ENCODE measurements around the gene SNX24. TPM values are rescaled to one million over a fixed set of nuclear protein-coding genes. Genes with fewer than 3 reads are reported as not detected.

The SNX24 gene
- total RNA-seq, 2 donors from 2014 or later, result 9.8 to 13.3 TPM

DNA sequence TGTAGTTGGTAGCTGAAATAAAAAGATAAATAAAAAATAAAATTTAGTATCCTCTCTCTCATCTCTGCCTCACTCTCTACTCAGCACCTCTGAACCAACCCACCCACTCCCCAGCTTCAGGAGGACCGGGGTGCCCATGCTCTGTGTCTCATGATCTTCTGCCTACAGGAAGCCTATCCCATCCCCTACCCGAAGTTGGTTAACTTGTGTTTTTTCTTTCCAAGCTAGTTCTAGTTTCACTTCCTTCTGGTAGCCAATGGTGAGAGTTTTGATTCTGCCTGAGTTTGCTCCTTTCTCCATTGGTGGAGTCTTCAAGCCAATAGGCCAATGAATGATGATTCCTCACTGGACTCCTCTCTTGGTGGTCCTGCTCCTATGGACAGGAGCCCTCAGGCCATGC, 32.1 kb downstream of the SNX24 start:
- TF ChIP-seq POLR2A (IDR thresholded peaks at IDR 0.05) (no peak), POLR2AphosphoS5 (IDR thresholded peaks at IDR 0.05) (no peak)
- TF ChIP-seq, protein P1, sequence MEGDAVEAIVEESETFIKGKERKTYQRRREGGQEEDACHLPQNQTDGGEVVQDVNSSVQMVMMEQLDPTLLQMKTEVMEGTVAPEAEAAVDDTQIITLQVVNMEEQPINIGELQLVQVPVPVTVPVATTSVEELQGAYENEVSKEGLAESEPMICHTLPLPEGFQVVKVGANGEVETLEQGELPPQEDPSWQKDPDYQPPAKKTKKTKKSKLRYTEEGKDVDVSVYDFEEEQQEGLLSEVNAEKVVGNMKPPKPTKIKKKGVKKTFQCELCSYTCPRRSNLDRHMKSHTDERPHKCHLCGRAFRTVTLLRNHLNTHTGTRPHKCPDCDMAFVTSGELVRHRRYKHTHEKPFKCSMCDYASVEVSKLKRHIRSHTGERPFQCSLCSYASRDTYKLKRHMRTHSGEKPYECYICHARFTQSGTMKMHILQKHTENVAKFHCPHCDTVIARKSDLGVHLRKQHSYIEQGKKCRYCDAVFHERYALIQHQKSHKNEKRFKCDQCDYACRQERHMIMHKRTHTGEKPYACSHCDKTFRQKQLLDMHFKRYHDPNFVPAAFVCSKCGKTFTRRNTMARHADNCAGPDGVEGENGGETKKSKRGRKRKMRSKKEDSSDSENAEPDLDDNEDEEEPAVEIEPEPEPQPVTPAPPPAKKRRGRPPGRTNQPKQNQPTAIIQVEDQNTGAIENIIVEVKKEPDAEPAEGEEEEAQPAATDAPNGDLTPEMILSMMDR (IDR thresholded peaks at IDR 0.05), result no peak
- 85% methylated on average over 2 of the region's 2 CpGs for WGBS
- no peak for DNase-seq (ENCODE audit: low spot score)
- no peaks in the 10 kb centered on the region for H3K36me3 ChIP-seq
- no peaks in the 10 kb centered on the region for H3K9me3 ChIP-seq
- no peak overlapping the region for H3K4me3 ChIP-seq
- H3K27ac ChIP-seq, result no peak overlapping the region
- H3K4me1 ChIP-seq (replicated peaks), result no peaks in the 10 kb centered on the region
- intact Hi-C loops (cut with DNase I), result no loop called here
- H3K27me3 ChIP-seq (replicated peaks; ENCODE audit: insufficient read depth), result no peaks in the 10 kb centered on the region

DNA sequence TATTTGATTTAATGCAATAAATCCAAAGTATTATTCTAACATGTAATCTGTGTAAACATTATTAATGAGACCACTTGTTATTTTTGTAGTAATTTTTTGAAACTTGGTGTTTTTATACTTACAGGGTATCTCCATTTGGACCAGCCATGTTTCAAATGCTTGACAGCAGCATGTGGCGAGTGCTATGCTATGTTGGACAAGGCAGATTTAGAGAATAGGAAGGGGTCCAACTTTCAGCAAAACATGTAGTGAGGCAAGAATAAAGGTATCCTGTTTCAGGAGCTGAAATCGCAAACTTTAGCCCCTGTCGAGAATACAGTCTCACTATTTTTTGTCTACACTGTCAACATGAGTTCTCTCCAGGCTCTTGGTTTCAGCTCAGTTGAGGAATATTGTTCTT, 33.7 kb downstream of the SNX24 start:
- H3K4me3 ChIP-seq, result no peak overlapping the region
- no peaks in the 10 kb centered on the region for H3K27me3 ChIP-seq (replicated peaks; ENCODE audit: insufficient read depth)
- H3K27ac ChIP-seq, result no peak overlapping the region
- TF ChIP-seq POLR2A (IDR thresholded peaks at IDR 0.05) (no peak), POLR2AphosphoS5 (IDR thresholded peaks at IDR 0.05) (no peak)
- TF ChIP-seq, protein P1 (IDR thresholded peaks at IDR 0.05), result no peak
- 74% methylated on average over 3 of the region's 3 CpGs for WGBS
- H3K4me1 ChIP-seq (replicated peaks), result no peaks in the 10 kb centered on the region
- DNase-seq (ENCODE audit: low spot score), result no peak
- intact Hi-C loops (cut with DNase I), result no loop called here
- no peaks in the 10 kb centered on the region for H3K9me3 ChIP-seq
- no peaks in the 10 kb centered on the region for H3K36me3 ChIP-seq

DNA sequence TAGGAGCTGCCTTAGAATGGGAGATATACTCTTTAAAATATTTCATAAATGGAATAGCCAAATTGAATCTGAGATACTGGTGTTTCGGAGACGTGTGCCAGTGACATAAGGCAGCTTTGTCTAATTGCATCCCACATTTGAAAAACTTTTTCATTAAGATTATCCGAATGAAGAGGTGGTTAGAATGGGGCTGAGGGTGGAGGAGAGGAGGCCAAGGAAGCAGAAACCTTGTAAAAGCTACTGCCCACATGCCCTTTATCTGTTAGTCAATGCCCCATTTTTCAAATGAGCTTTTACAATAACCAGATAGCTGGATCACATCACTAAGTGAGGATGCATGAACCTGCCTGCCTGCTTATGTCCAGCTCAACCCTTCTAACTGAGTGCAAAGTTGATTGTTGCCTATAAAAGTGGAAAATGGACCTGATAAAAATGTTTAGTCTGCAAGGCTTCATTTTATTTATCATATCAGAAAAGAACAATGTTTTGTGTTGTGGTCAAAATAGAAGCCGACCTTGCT, 34.8 kb downstream of the SNX24 start:
- no peaks in the 10 kb centered on the region for H3K9me3 ChIP-seq
- no peaks in the 10 kb centered on the region for H3K4me1 ChIP-seq (replicated peaks)
- no peaks in the 10 kb centered on the region for H3K36me3 ChIP-seq
- 74% methylated on average over 4 of the region's 4 CpGs for WGBS
- H3K27me3 ChIP-seq (replicated peaks; ENCODE audit: insufficient read depth), result no peaks in the 10 kb centered on the region
- no peak overlapping the region for H3K4me3 ChIP-seq
- TF ChIP-seq POLR2AphosphoS5 (IDR thresholded peaks at IDR 0.05), result no peak
- TF ChIP-seq POLR2A (IDR thresholded peaks at IDR 0.05), result no peak
- TF ChIP-seq, protein P1 (IDR thresholded peaks at IDR 0.05), result no peak
- intact Hi-C loops (cut with DNase I), result no loop called here
- no peak overlapping the region for H3K27ac ChIP-seq
- no peak for DNase-seq (ENCODE audit: low spot score)

DNA sequence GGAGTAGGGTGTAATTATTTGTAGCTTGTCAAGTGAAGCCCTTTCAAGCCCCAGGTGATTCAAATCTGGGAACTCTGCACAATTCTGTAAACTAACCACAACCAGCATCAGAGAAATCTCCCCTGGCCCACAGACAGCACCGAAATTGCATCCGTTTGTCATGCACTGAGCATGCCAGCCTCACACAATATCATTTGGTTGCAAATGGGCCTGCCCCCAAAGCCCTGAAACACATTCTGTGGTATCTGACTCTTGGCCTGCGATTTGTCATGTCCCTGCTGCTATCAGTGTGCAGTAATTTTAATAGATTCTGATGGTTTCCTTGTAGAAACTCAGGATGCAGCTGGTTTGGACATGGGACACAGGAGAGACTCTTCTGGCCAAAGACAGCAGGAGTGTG, 35.3 kb downstream of the SNX24 start:
- TF ChIP-seq, protein P1 (IDR thresholded peaks at IDR 0.05), result no peak
- TF ChIP-seq POLR2A (IDR thresholded peaks at IDR 0.05) (no peak), POLR2AphosphoS5 (IDR thresholded peaks at IDR 0.05) (no peak)
- intact Hi-C loops (cut with DNase I), result no loop called here
- Histone ChIP-seq H3K36me3 (no peaks in the 10 kb centered on the region), H3K4me3 (no peak overlapping the region), H3K27ac (no peak overlapping the region), H3K27me3 (replicated peaks; ENCODE audit: insufficient read depth) (no peaks in the 10 kb centered on the region), H3K9me3 (no peaks in the 10 kb centered on the region), H3K4me1 (replicated peaks) (no peaks in the 10 kb centered on the region)
- DNase-seq (ENCODE audit: low spot score), result no peak
- WGBS, result 52% methylated on average over 3 of the region's 3 CpGs

DNA sequence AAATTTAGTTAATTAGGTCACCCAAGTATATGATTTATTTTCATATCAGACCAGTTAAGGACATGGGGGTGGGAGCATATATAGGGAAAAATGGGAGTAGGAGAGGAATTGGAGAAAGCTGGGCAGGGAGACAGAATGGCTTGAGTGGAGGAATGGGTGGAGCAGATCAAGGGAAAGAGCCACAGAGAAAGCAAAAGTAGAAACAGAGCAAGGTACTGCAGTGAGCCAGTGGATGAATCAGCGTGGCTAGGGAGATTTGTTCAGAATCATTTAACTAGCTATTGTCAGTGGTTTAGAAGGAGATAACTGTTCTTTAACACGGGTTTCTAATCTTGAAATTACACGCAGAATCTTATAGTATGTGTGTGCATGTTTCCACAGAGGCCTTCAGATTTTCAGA, 37.4 kb downstream of the SNX24 start:
- intact Hi-C loops (cut with DNase I), result no loop called here
- Histone ChIP-seq H3K9me3 (no peaks in the 10 kb centered on the region), H3K4me3 (no peak overlapping the region), H3K4me1 (replicated peaks) (no peaks in the 10 kb centered on the region), H3K36me3 (no peaks in the 10 kb centered on the region), H3K27me3 (replicated peaks; ENCODE audit: insufficient read depth) (no peaks in the 10 kb centered on the region), H3K27ac (no peak overlapping the region)
- 68% methylated on average over 3 of the region's 3 CpGs for WGBS
- TF ChIP-seq POLR2AphosphoS5 (IDR thresholded peaks at IDR 0.05), result no peak
- DNase-seq (ENCODE audit: low spot score), result no peak
